OCI-LY7 (cell line): ENCODE measurements around the gene KIF21B. TPM values are rescaled to one million over a fixed set of nuclear protein-coding genes. Genes with fewer than 3 reads are reported as not detected.

Experiments used
- BruUV-seq: library from RNA; stranded (reverse); fragments of 400-500 nt; replicated peaks from 2 replicates; lab custom pipeline; 2021; lab: Mats Ljungman, UMichigan
- CTCF ChIA-PET: fragments of 300-600 bp; sonication (Branson Sonifier 250); formaldehyde crosslinking; loops from one replicate; lab custom pipeline; 2022; ENCODE audit warnings: antibody characterized with exemption; ENCODE audit not compliant: unreplicated experiment; lab: Charles Lee
- POLR2A ChIA-PET: fragments of 300-600 bp; sonication (Branson Sonifier 250); formaldehyde crosslinking; loops from one replicate; lab custom pipeline; 2022; ENCODE audit warnings: antibody characterized with exemption; lab: Charles Lee
- DNase-seq: peaks from one replicate; pipeline ENCODE4 v3.0.0-alpha.2; 2015; ENCODE audit warnings: low spot score
- H2AFZ ChIP-seq: fragments of 200-600 bp; sonication (generic), shearing (Covaris generic); 2 replicates; pipeline ENCODE4 v1.6.1; 2014; ENCODE audit warnings: mild to moderate bottlenecking, antibody characterized with exemption, low read length, moderate library complexity
- H3K27ac ChIP-seq: fragments of 200-600 bp; sonication (generic); 2 replicates; pipeline ENCODE4 v1.5.1; 2014; ENCODE audit warnings: mixed run types, low read depth, mild to moderate bottlenecking, moderate library complexity, low read length, inconsistent platforms; ENCODE audit not compliant: poor library complexity, severe bottlenecking
- H3K36me3 ChIP-seq: fragments of 200-600 bp; sonication (generic); 2 replicates; pipeline ENCODE4 v1.6.1; 2014; ENCODE audit warnings: mild to moderate bottlenecking, antibody characterized with exemption, low read length, moderate library complexity, mixed read lengths; ENCODE audit not compliant: insufficient read depth
- H3K4me1 ChIP-seq: fragments of 200-600 bp; sonication (generic); 2 replicates; pipeline ENCODE4 v1.5.1; 2014; ENCODE audit warnings: mild to moderate bottlenecking, low read length; ENCODE audit not compliant: insufficient read depth, poor library complexity, severe bottlenecking
- H3K4me2 ChIP-seq: fragments of 200-600 bp; sonication (generic); 2 replicates; pipeline ENCODE4 v1.6.1; 2014; ENCODE audit warnings: mild to moderate bottlenecking, low read length
- H3K4me3 ChIP-seq: fragments of 200-600 bp; sonication (generic); 2 replicates; pipeline ENCODE4 v1.5.1; 2014; ENCODE audit warnings: mild to moderate bottlenecking, low read depth, low read length; ENCODE audit not compliant: poor library complexity, severe bottlenecking
- H3K79me2 ChIP-seq: fragments of 200-600 bp; sonication (generic); 2 replicates; pipeline ENCODE4 v1.6.1; 2016; ENCODE audit warnings: low read depth, mild to moderate bottlenecking, low read length, moderate library complexity, mixed read lengths; ENCODE audit not compliant: insufficient read depth
- H3K9me2 ChIP-seq: fragments of 200-600 bp; sonication (generic); 2 replicates; pipeline ENCODE4 v1.6.1; 2016; ENCODE audit warnings: mild to moderate bottlenecking, low read length, mixed read lengths; ENCODE audit not compliant: insufficient read depth
- H3K9me3 ChIP-seq: fragments of 200-600 bp; sonication (generic); 2 replicates; pipeline ENCODE4 v1.6.1; 2014; ENCODE audit warnings: mild to moderate bottlenecking, mixed run types, low read length, mixed read lengths
- H4K20me1 ChIP-seq: fragments of 200-600 bp; sonication (generic); 2 replicates; pipeline ENCODE4 v1.6.1; 2014; ENCODE audit warnings: mild to moderate bottlenecking, antibody characterized with exemption, low read length, moderate library complexity, mixed read lengths; ENCODE audit not compliant: insufficient read depth
- CTCF ChIP-seq: fragments of 200-600 bp; sonication (generic); conservative IDR thresholded peaks from 2 replicates; pipeline ENCODE4 v1.5.1; 2014; ENCODE audit warnings: mild to moderate bottlenecking, antibody characterized with exemption, low read length, moderate library complexity, mixed read lengths
- EZH2phosphoT487 ChIP-seq: fragments of 200-600 bp; sonication (generic); IDR thresholded peaks from 2 replicates; pipeline ENCODE4 v1.6.1; 2018; ENCODE audit warnings: low read depth, borderline replicate concordance, mild to moderate bottlenecking, mixed run types, antibody characterized with exemption, low read length, moderate library complexity, mixed read lengths
- intact Hi-C: fragments of 100-400 bp; cut with micrococcal nuclease; formaldehyde crosslinking; loops from one replicate; pipeline ENCODE4 v1.10.0; 2022; ENCODE audit not compliant: unreplicated experiment
- total RNA-seq, 2 experiments: library from RNA; depleted of rRNA in 1 of 2; stranded (reverse); fragments of >200 nt in 1 of 2; shearing (Covaris generic) in 1 of 2; gene quantifications; 2 replicates each; pipeline ENCODE4 v1.2.3, GENCODE V29; 2014 to 2022

KIF21B gene
- total RNA-seq, 2 experiments from 2014 or later: 30.5 to 65.7 TPM

GRCh38 chr1:201026234-201026633 lies 2.7 kb upstream of the KIF21B start:
- no peak for DNase-seq
- no peaks in the 10 kb centered on the region for H3K9me3 ChIP-seq
- peaks cover 57% of the 10 kb centered on the region for H3K4me1 ChIP-seq
- peaks cover 17% of the 10 kb centered on the region; the same call in 1 of the 2 replicates for H3K79me2 ChIP-seq
- peak overlapping the region; percentile 65 for H3K4me2 ChIP-seq
- no peak overlapping the region for H3K4me3 ChIP-seq
- no TSS peak for BruUV-seq
- POLR2A ChIA-PET: interaction anchor here (1.0 to 1.3 kb wide), 5 partner anchors 9 to 96 kb away, joined by 3 to 4 read pairs (median 3); no protein-coding TSS in a partner anchor
- no peaks in the 10 kb centered on the region for H4K20me1 ChIP-seq
- no peaks in the 10 kb centered on the region for H3K9me2 ChIP-seq
- no peak overlapping the region for H3K27ac ChIP-seq
- intact Hi-C loops: loop anchor here (10.0 kb wide), 1 partner anchor 401 kb away; the partner anchor contains the start of gene KIF14
- CTCF ChIA-PET: interaction anchor here (1.8 to 1.9 kb wide), 3 partner anchors 11 to 53 kb away, joined by 8 to 12 read pairs (median 9); no protein-coding TSS in a partner anchor
- H3K36me3 ChIP-seq: no peaks in the 10 kb centered on the region
- H2AFZ ChIP-seq: no peak overlapping the region
- TF ChIP-seq EZH2phosphoT487 (no peak), CTCF (no peak)

- ChIA-PET CTCF (interaction anchor here (1.0 to 1.9 kb wide), 4 partner anchors 10 to 52 kb away, joined by 5 to 12 read pairs (median 8); no protein-coding TSS in a partner anchor), POLR2A (interaction anchor here (1.0 to 2.4 kb wide), 5 partner anchors 10 to 96 kb away, joined by 3 to 8 read pairs (median 3); no protein-coding TSS in a partner anchor)
- intact Hi-C loops: loop anchor here (10.0 kb wide), 1 partner anchor 401 kb away; the partner anchor contains the start of gene KIF14
- peaks cover 63% of the 10 kb centered on the region for H3K4me1 ChIP-seq
- no peaks in the 10 kb centered on the region for H3K9me2 ChIP-seq
- no peaks in the 10 kb centered on the region for H4K20me1 ChIP-seq
- no peak overlapping the region for H3K27ac ChIP-seq
- DNase-seq: peak; percentile 43
- H2AFZ ChIP-seq: no peak overlapping the region
- TF ChIP-seq CTCF (peak; percentile 68), EZH2phosphoT487 (no peak)
- no peaks in the 10 kb centered on the region for H3K36me3 ChIP-seq
- peak overlapping the region; percentile 65 for H3K4me2 ChIP-seq
- BruUV-seq: no TSS peak
- H3K4me3 ChIP-seq: no peak overlapping the region
- peaks cover 23% of the 10 kb centered on the region; the same call in 1 of the 2 replicates for H3K79me2 ChIP-seq
- no peaks in the 10 kb centered on the region for H3K9me3 ChIP-seq
These were observed 2.1 kb upstream of the KIF21B start for GRCh38 chr1:201025571-201026002.

- Histone ChIP-seq H3K4me1 (peaks cover 73% of the 10 kb centered on the region), H4K20me1 (no peaks in the 10 kb centered on the region), H2AFZ (no peak overlapping the region), H3K4me3 (no peak overlapping the region), H3K79me2 (peaks cover 26% of the 10 kb centered on the region; the same call in 1 of the 2 replicates), H3K27ac (no peak overlapping the region), H3K36me3 (no peaks in the 10 kb centered on the region), H3K9me2 (no peaks in the 10 kb centered on the region), H3K9me3 (no peaks in the 10 kb centered on the region), H3K4me2 (no peak overlapping the region; the same call in 1 of the 2 replicates)
- DNase-seq: no peak
- no TSS peak for BruUV-seq
- no peak for TF ChIP-seq EZH2phosphoT487
- intact Hi-C loops: loop anchor here (5.0 to 10.0 kb wide), 3 partner anchors 357 to 483 kb away; partner anchors contain the start of genes CSRP1, DDX59 and KIF14
- ChIA-PET POLR2A (interaction anchor here (2.4 kb wide), 1 partner anchor 9 kb away, joined by 8 read pairs; no protein-coding TSS in a partner anchor), CTCF (interaction anchor here (0.6 to 1.9 kb wide), 4 partner anchors 17 to 354 kb away, joined by 3 to 9 read pairs (median 6); no protein-coding TSS in a partner anchor)
These were observed 1.1 kb upstream of the KIF21B start for GRCh38 chr1:201024625-201024998.
